H1 (cell line): ENCODE data around the gene GNG7. TPM values are rescaled to one million over a fixed set of nuclear protein-coding genes. Genes with fewer than 3 reads are reported as not detected.
"Not testable (repeated sequence)": the region's sequence is repeated elsewhere in the genome, so short reads cannot be mapped to it uniquely, and the experiment has no call there.

Experiments
- CTCF ChIA-PET: fragments of 300-600 bp; sonication (Branson Sonifier 250); formaldehyde crosslinking; loops from one replicate; lab custom pipeline; 2021; ENCODE audit not compliant: partially characterized antibody; lab: Charles Lee
- POLR2A ChIA-PET: fragments of 300-600 bp; sonication (Branson Sonifier 250); formaldehyde crosslinking; loops from one replicate; lab custom pipeline; 2021; ENCODE audit warnings: inconsistent platforms; ENCODE audit not compliant: partially characterized antibody; lab: Charles Lee
- DNase-seq, 2 experiments: peaks; one replicate each; pipeline versions ENCODE4 v3.0.0 to v3.0.0-alpha.2; 2010 to 2022; ENCODE audit warnings: low spot score in 2 of 2, low read depth in 1 of 2, mixed read lengths in 1 of 2
- FAIRE-seq: peaks from 2 replicates; lab custom pipeline; 2011; peaks lifted over from hg19 to GRCh38; lab: Jason Lieb, UNC
- H2AFZ ChIP-seq: 2 replicates; pipeline ENCODE4 v1.8.1; 2012; ENCODE audit warnings: low read length, inconsistent platforms
- H2AK5ac ChIP-seq: 2 replicates; pipeline ENCODE4 v1.6.1; 2013; ENCODE audit warnings: low read depth, low read length
- H2BK120ac ChIP-seq: replicated peaks from 2 replicates; pipeline ENCODE3; 2013; ENCODE audit warnings: low read depth, low read length, inconsistent platforms
- H2BK12ac ChIP-seq: 2 replicates; pipeline ENCODE4 v1.6.1; 2013; ENCODE audit warnings: low read depth, low read length
- H2BK15ac ChIP-seq: 2 replicates; pipeline ENCODE4 v1.6.1; 2013; ENCODE audit warnings: low read length
- H2BK20ac ChIP-seq: 2 replicates; pipeline ENCODE4 v1.6.1; 2013; ENCODE audit warnings: low read length
- H2BK5ac ChIP-seq: 2 replicates; pipeline ENCODE4 v1.6.1; 2013; ENCODE audit warnings: low read depth, low read length
- H3K14ac ChIP-seq: 2 replicates; pipeline ENCODE4 v1.6.1; 2013; ENCODE audit warnings: inconsistent platforms; ENCODE audit not compliant: insufficient read length
- H3K18ac ChIP-seq: 2 replicates; pipeline ENCODE4 v1.6.1; 2013; ENCODE audit warnings: low read length; ENCODE audit errors: extremely low read depth
- H3K23ac ChIP-seq: 2 replicates; pipeline ENCODE4 v1.6.1; 2013; ENCODE audit warnings: inconsistent platforms; ENCODE audit not compliant: insufficient read length
- H3K23me2 ChIP-seq: 2 replicates; pipeline ENCODE4 v1.6.1; 2013; ENCODE audit warnings: low read depth, low read length
- H3K27ac ChIP-seq: 2 replicates; pipeline ENCODE4 v1.6.1; 2011; ENCODE audit warnings: low read depth, low read length, inconsistent platforms
- H3K27me3 ChIP-seq, 4 experiments: replicated peaks in 1 of 4; 1 replicate in 1 of 4; 2 replicates in 3 of 4; pipeline versions ENCODE4 v1.6.1 to v1.8.1; 2011 to 2013; ENCODE audit warnings: low read length in 3 of 4, mild to moderate bottlenecking in 3 of 4, inconsistent platforms in 2 of 4, mixed read lengths in 2 of 4, moderate library complexity in 1 of 4; ENCODE audit not compliant: control insufficient read depth in 3 of 4, insufficient read depth in 3 of 4; ENCODE audit errors: extremely low read depth in 1 of 4
- H3K36me3 ChIP-seq, 4 experiments: 2 replicates each; pipeline versions ENCODE4 v1.6.1 to v1.8.1; 2011 to 2013; ENCODE audit warnings: mild to moderate bottlenecking in 4 of 4, low read length in 3 of 4, moderate library complexity in 2 of 4, control low read depth in 1 of 4, inconsistent platforms in 1 of 4; ENCODE audit not compliant: insufficient read depth in 4 of 4, control insufficient read depth in 2 of 4
- H3K4ac ChIP-seq: replicated peaks from 2 replicates; pipeline ENCODE3; 2013; ENCODE audit warnings: low read length, low read depth, mixed read lengths, inconsistent platforms; ENCODE audit not compliant: insufficient read length
- H3K4me1 ChIP-seq, 4 experiments: replicated peaks in 1 of 4; 1 replicate in 1 of 4; 2 replicates in 3 of 4; pipeline versions ENCODE4 v1.6.1 to v1.8.1; 2011 to 2013; ENCODE audit warnings: low read length in 3 of 4, inconsistent platforms in 2 of 4, mixed read lengths in 1 of 4; ENCODE audit not compliant: insufficient read depth in 4 of 4, control insufficient read depth in 3 of 4
- H3K4me2 ChIP-seq, 2 experiments: 2 replicates each; pipeline versions ENCODE4 v1.6.1 to v1.8.1; 2011 to 2013; ENCODE audit warnings: low read depth in 2 of 2, low read length in 2 of 2, control low read depth in 1 of 2, inconsistent platforms in 1 of 2, mild to moderate bottlenecking in 1 of 2; ENCODE audit not compliant: insufficient read depth in 1 of 2
- H3K4me3 ChIP-seq, 4 experiments: fragments of 200-600, 300-600 bp in 1 of 4; sonication (generic), shearing (Covaris generic), sonication (Bioruptor Twin) in 1 of 4; 2 replicates each; pipeline versions ENCODE4 v1.5.1 to v1.8.1; 2011 to 2016; ENCODE audit warnings: low read length in 4 of 4, low read depth in 3 of 4, control low read depth in 2 of 4, inconsistent platforms in 2 of 4, mild to moderate bottlenecking in 2 of 4, mixed read lengths in 1 of 4, moderate library complexity in 1 of 4; ENCODE audit not compliant: insufficient read depth in 2 of 4; ENCODE audit errors: extremely low read depth in 1 of 4
- H3K56ac ChIP-seq: replicated peaks from 2 replicates; pipeline ENCODE3; 2013; ENCODE audit warnings: low read depth, mild to moderate bottlenecking, mixed read lengths, low read length, inconsistent platforms; ENCODE audit not compliant: insufficient read length
- H3K79me1 ChIP-seq: 2 replicates; pipeline ENCODE4 v1.6.1; 2013; ENCODE audit warnings: low read depth, low read length, control low read depth
- H3K79me2 ChIP-seq, 2 experiments: 2 replicates each; pipeline versions ENCODE4 v1.6.1 to v1.8.1; 2012 to 2013; ENCODE audit warnings: low read length in 2 of 2, mild to moderate bottlenecking in 2 of 2, inconsistent platforms in 1 of 2; ENCODE audit not compliant: insufficient read depth in 2 of 2, control insufficient read depth in 1 of 2
- H3K9ac ChIP-seq, 4 experiments: replicated peaks in 1 of 4; 1 replicate in 1 of 4; 2 replicates in 3 of 4; pipeline versions ENCODE4 v1.6.1 to v1.8.1; 2011 to 2013; ENCODE audit warnings: low read depth in 3 of 4, low read length in 3 of 4, control low read depth in 2 of 4, mild to moderate bottlenecking in 2 of 4, moderate library complexity in 2 of 4, inconsistent platforms in 1 of 4; ENCODE audit errors: extremely low read depth in 1 of 4
- H3K9me3 ChIP-seq, 2 experiments: 2 replicates each; pipeline versions ENCODE4 v1.6.1 to v1.8.1; 2012 to 2013; ENCODE audit warnings: mild to moderate bottlenecking in 2 of 2, moderate library complexity in 2 of 2, control low read depth in 1 of 2, inconsistent platforms in 1 of 2, low read depth in 1 of 2, low read length in 1 of 2, mixed read lengths in 1 of 2; ENCODE audit not compliant: insufficient read depth in 2 of 2
- H4K20me1 ChIP-seq, 2 experiments: replicated peaks in 1 of 2; 2 replicates each; pipeline versions ENCODE3 to v1.8.1; 2011 to 2013; ENCODE audit warnings: inconsistent platforms in 2 of 2, low read length in 2 of 2, mild to moderate bottlenecking in 1 of 2; ENCODE audit not compliant: insufficient read depth in 2 of 2, control insufficient read depth in 1 of 2
- H4K5ac ChIP-seq: 2 replicates; pipeline ENCODE4 v1.6.1; 2013; ENCODE audit warnings: low read length, low read depth, mixed read lengths, inconsistent platforms; ENCODE audit not compliant: insufficient read length
- H4K8ac ChIP-seq: 2 replicates; pipeline ENCODE4 v1.8.0; 2013; ENCODE audit warnings: mild to moderate bottlenecking, moderate library complexity, low read length, inconsistent platforms; ENCODE audit not compliant: insufficient read depth; ENCODE audit errors: extremely low read depth
- H4K91ac ChIP-seq: replicated peaks from 2 replicates; pipeline ENCODE3; 2013; ENCODE audit warnings: low read length, mixed read lengths, inconsistent platforms; ENCODE audit not compliant: insufficient read length
- WGBS, 2 experiments: shearing (Covaris generic) in 1 of 2; methylation state at CpG; one replicate each; pipeline versions ENCODE4 v1.1.6 to v1.1.7; 2013 to 2015; ENCODE audit warnings: low lambda C conversion rate in 2 of 2, mixed read lengths in 2 of 2, inconsistent platforms in 1 of 2, low coverage in 1 of 2, missing lambda C conversion rate in 1 of 2; ENCODE audit not compliant: insufficient replicate concordance in 2 of 2, insufficient coverage in 1 of 2, insufficient read length in 1 of 2; ENCODE audit errors: extremely low coverage in 1 of 2, missing lambda C conversion rate in 1 of 2; 5-methylcytosine and 5-hydroxymethylcytosine counted together
- polyA plus RNA-seq, 7 experiments: library from polyadenylated mRNA; depleted of rRNA in 3 of 7; stranded (reverse) in 5 of 7; unstranded in 2 of 7; fragments of >200 nt in 5 of 7; fragments of 200-250 nt in 2 of 7; gene quantifications; 1 replicate in 5 of 7; 2 replicates in 1 of 7; 4 replicates in 1 of 7; pipeline versions ENCODE4 v1.2.1 to v1.2.3, GENCODE V29; 2011 to 2013; ENCODE audit warnings: missing spikeins in 2 of 7, mixed read lengths in 2 of 7
- total RNA-seq: library from RNA; stranded (reverse); fragmentation: NEBNext Ultra II Directional; extraction: Animal tissue kit (Norgen Biotek cat#: 25700); gene quantifications from 2 replicates; pipeline ENCODE4 v1.2.1, GENCODE V29; 2021

GNG7 gene
- total and polyA plus RNA-seq, 2 of the 8 experiments (the other 6 are each of a cell fraction or from before 2014, with no cell fraction given) = 2.8 to 7.8 TPM

GRCh38 chr19:2493448-2493847, 209.0 kb downstream of the GNG7 start:
- not testable (repeated sequence) for H3K56ac ChIP-seq, H3K27ac ChIP-seq
- CTCF ChIA-PET = interaction anchor here (1.0 to 2.5 kb wide), 3 partner anchors 36 to 1646 kb away, joined by 3 to 8 read pairs (median 3); no protein-coding TSS in a partner anchor

More at GRCh38 chr19:2493448-2493847, 209.0 kb downstream of the GNG7 start:
- not testable (repeated sequence) for H3K36me3 ChIP-seq, H2BK12ac ChIP-seq, H2AK5ac ChIP-seq, H3K9me3 ChIP-seq, H4K8ac ChIP-seq, H3K14ac ChIP-seq, H3K4ac ChIP-seq, H3K4me3 ChIP-seq, H2BK20ac ChIP-seq, DNase-seq, H2BK5ac ChIP-seq, H4K5ac ChIP-seq, H3K23ac ChIP-seq, H2BK120ac ChIP-seq, H3K79me1 ChIP-seq, H3K18ac ChIP-seq, H3K79me2 ChIP-seq, H3K9ac ChIP-seq, FAIRE-seq, H3K4me2 ChIP-seq, H2AFZ ChIP-seq, H4K20me1 ChIP-seq, H2BK15ac ChIP-seq, H4K91ac ChIP-seq
- peaks cover 14% of the 10 kb centered on the region; the same call in 1 of the 2 replicates for H3K23me2 ChIP-seq
- peaks cover 3 to 23% (median 18%) of the 10 kb centered on the region in 4 experiments for H3K4me1 ChIP-seq
- POLR2A ChIA-PET = interaction anchor here (0.7 to 16.3 kb wide), 3 partner anchors 10 to 85 kb away, joined by 3 to 216 read pairs (median 4); partner anchors contain the start of gene GADD45B
- 84% methylated on average over 14 of the region's 14 CpGs; no CpG with 5 or more reads in 1 of the 2 experiments for WGBS, 2 experiments
- peaks cover 16 to 51% (median 35%) of the 10 kb centered on the region in 4 experiments for H3K27me3 ChIP-seq
